ENCODE data around the gene DOCK4. TPM values are rescaled to one million over a fixed set of nuclear protein-coding genes. Genes with fewer than 3 reads are reported as not detected.

DOCK4 gene
- total RNA-seq, 1 experiment from 2014 or later: 4.9 TPM

DNA sequence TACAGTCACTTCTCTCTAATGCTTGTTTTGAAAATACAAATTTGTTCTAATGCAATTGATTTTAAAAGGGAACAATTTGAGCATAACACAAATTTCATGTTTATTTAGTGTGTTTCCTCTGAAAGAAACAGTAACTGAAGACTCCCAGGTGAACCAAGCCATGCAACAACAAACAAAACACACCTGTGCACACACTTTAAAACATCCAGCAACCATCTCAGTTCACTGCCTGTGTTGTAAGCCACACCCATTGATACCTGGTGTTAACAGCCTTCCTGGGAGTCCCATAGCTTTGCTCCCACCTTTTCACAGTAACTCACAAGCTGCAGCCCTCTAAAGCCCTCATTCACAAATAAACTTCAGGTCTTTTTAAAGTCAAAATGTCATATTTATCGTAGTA, 89.3 kb downstream of the DOCK4 start:
- TF ChIP-seq, protein P1, sequence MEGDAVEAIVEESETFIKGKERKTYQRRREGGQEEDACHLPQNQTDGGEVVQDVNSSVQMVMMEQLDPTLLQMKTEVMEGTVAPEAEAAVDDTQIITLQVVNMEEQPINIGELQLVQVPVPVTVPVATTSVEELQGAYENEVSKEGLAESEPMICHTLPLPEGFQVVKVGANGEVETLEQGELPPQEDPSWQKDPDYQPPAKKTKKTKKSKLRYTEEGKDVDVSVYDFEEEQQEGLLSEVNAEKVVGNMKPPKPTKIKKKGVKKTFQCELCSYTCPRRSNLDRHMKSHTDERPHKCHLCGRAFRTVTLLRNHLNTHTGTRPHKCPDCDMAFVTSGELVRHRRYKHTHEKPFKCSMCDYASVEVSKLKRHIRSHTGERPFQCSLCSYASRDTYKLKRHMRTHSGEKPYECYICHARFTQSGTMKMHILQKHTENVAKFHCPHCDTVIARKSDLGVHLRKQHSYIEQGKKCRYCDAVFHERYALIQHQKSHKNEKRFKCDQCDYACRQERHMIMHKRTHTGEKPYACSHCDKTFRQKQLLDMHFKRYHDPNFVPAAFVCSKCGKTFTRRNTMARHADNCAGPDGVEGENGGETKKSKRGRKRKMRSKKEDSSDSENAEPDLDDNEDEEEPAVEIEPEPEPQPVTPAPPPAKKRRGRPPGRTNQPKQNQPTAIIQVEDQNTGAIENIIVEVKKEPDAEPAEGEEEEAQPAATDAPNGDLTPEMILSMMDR (conservative IDR thresholded peaks at IDR 0.05): no peak
- no peaks in the 10 kb centered on the region for H3K27me3 Mint-ChIP-seq (ENCODE audit: low read depth)
- Histone ChIP-seq H3T11ph (ENCODE audit: low read length) (no peak overlapping the region), H3K9me3 (ENCODE audit: control insufficient read depth, low read depth, low read length) (no peaks in the 10 kb centered on the region), H4K5ac (ENCODE audit: insufficient read length, low read depth, low read length) (no peak overlapping the region), H3K23ac (ENCODE audit: insufficient read length, low read depth, low read length) (no peak overlapping the region), H2BK12ac (ENCODE audit: insufficient read length, low read depth, low read length) (no peak overlapping the region), H3K18ac (ENCODE audit: insufficient read length, low read depth, low read length) (no peak overlapping the region), H2BK5ac (ENCODE audit: insufficient read length, low read length) (no peak overlapping the region), H3K23me2 (ENCODE audit: insufficient read length, low read depth, low read length, poor library complexity, severe bottlenecking) (no peaks in the 10 kb centered on the region), H3K14ac (ENCODE audit: insufficient read depth, low read length) (no peak overlapping the region), H2BK20ac (ENCODE audit: low read depth, low read length, poor library complexity, severe bottlenecking) (no peak overlapping the region), H2AFZ (ENCODE audit: low read length) (no peak overlapping the region), H2AK5ac (ENCODE audit: insufficient read length, low read length) (no peak overlapping the region), H4K8ac (replicated peaks; ENCODE audit: insufficient read length, low read depth, low read length) (no peak overlapping the region), H3K27me3 (ENCODE audit: insufficient read depth, low read length) (no peaks in the 10 kb centered on the region), H2BK120ac (ENCODE audit: low read depth, low read length, poor library complexity, severe bottlenecking) (no peak overlapping the region), H3K4me2 (ENCODE audit: insufficient read depth, insufficient read length, low read length) (no peak overlapping the region), H3K4me1 (ENCODE audit: insufficient read depth, low read length) (peaks cover 4% of the 10 kb centered on the region; the same call in 1 of the 2 replicates), H3K27ac (ENCODE audit: insufficient read length, low read depth, low read length) (no peak overlapping the region), H3K79me1 (ENCODE audit: insufficient read depth, low read depth, low read length, poor library complexity, severe bottlenecking) (no peaks in the 10 kb centered on the region), H4K20me1 (ENCODE audit: control insufficient read depth, insufficient read depth, insufficient read length) (no peaks in the 10 kb centered on the region), H3K9ac (ENCODE audit: extremely low read depth, insufficient read length, low read length) (no peak overlapping the region), H4K91ac (ENCODE audit: insufficient read length, low read depth, low read length) (no peak overlapping the region), H3K4ac (ENCODE audit: low read depth, low read length) (no peak overlapping the region), H3K79me2 (ENCODE audit: insufficient read depth, low read length) (peaks cover 3% of the 10 kb centered on the region; the same call in 1 of the 2 replicates), H3K56ac (ENCODE audit: insufficient read length, low read depth, low read length) (no peak overlapping the region), H2BK15ac (ENCODE audit: low read depth, low read length) (no peak overlapping the region)
- H3K4me3 Mint-ChIP-seq: no peak overlapping the region
- no peak overlapping the region for H3K27ac Mint-ChIP-seq
- WGBS (ENCODE audit: extremely low coverage, insufficient read length, low lambda C conversion rate): no CpG with 5 or more reads among the region's 1 CpG
- H3K36me3 Mint-ChIP-seq (ENCODE audit: insufficient read depth in 1 of 3, low read depth in 3 of 3): peaks cover 0 to under 1% (median 0%) of the 10 kb centered on the region in 3 experiments; a peak in 1 of 7 replicates
- peaks cover 4 to 9% of the 10 kb centered on the region in 2 experiments for H3K4me1 Mint-ChIP-seq
- no peaks in the 10 kb centered on the region for H3K9me3 Mint-ChIP-seq
- DNase-seq: no peak
